HEK293 (cell line): ENCODE data around the gene C1QB.
A peak's percentile ranks its signal among the peaks of the same experiment; 100 is the strongest.

Source experiments
- CTCF ChIA-PET: fragments of 350-600 bp; formaldehyde crosslinking; extraction: SDS; loops from one replicate; lab custom pipeline; 2021; ENCODE audit warnings: antibody characterized with exemption; lab: Yijun Ruan, JAX
- POLR2A ChIA-PET: fragments of 300-600 bp; formaldehyde crosslinking; extraction: SDS; loops from one replicate; lab custom pipeline; 2020; ENCODE audit warnings: antibody characterized with exemption, inconsistent platforms; lab: Yijun Ruan, JAX
- H3K27ac ChIP-seq: fragments of 200-500 bp; sonication (Bioruptor generic); 2 replicates; pipeline ENCODE4 v1.5.1; 2014; ENCODE audit warnings: low read depth, low read length, control low read depth, inconsistent platforms; ENCODE audit errors: extremely low read depth
- H3K36me3 ChIP-seq, 2 experiments: fragments of 200-500 bp in 1 of 2; sonication (Bioruptor generic) in 1 of 2; 1 replicate in 1 of 2; 2 replicates in 1 of 2; pipeline ENCODE4 v1.5.1; 2014 to 2017; ENCODE audit warnings: inconsistent platforms in 2 of 2, low read length in 2 of 2; ENCODE audit not compliant: control insufficient read depth in 2 of 2, insufficient read depth in 1 of 2
- H3K4me1 ChIP-seq: fragments of 200-500 bp; sonication (Bioruptor generic); 2 replicates; pipeline ENCODE4 v1.5.1; 2014; ENCODE audit warnings: mild to moderate bottlenecking, low read length, inconsistent platforms; ENCODE audit not compliant: control insufficient read depth, insufficient read depth
- H3K4me3 ChIP-seq: 2 replicates; pipeline ENCODE4 v1.5.1; 2011; ENCODE audit warnings: low read depth, mild to moderate bottlenecking, control low read depth, low read length, moderate library complexity
- H3K9me3 ChIP-seq: fragments of 200-500 bp; sonication (Bioruptor generic); 2 replicates; pipeline ENCODE4 v1.5.1; 2014; ENCODE audit warnings: low read depth, low read length, inconsistent platforms; ENCODE audit not compliant: control insufficient read depth, insufficient read depth
- BCL11B ChIP-seq: fragments of 450-650 bp; formaldehyde crosslinking; IDR thresholded peaks from 2 replicates; pipeline ENCODE4 v1.5.1; 2016; ENCODE audit warnings: low read depth, missing biosample characterization, missing genetic modification characterization
- BCL6B ChIP-seq: fragments of 450-650 bp; formaldehyde crosslinking; IDR thresholded peaks from 2 replicates; pipeline ENCODE4 v1.5.1; 2017; ENCODE audit warnings: missing biosample characterization, missing genetic modification characterization
- EGR2 ChIP-seq: fragments of 450-650 bp; formaldehyde crosslinking; IDR thresholded peaks from 2 replicates; pipeline ENCODE4 v1.5.1; 2016; ENCODE audit warnings: low read depth, missing biosample characterization, missing genetic modification characterization
- GLI4 ChIP-seq: fragments of 450-650 bp; formaldehyde crosslinking; IDR thresholded peaks from 2 replicates; pipeline ENCODE4 v1.5.1; 2016; ENCODE audit warnings: missing biosample characterization, missing genetic modification characterization
- IKZF3 ChIP-seq: fragments of 450-650 bp; IDR thresholded peaks from 2 replicates; pipeline ENCODE4 v1.5.0; 2018; ENCODE audit warnings: missing biosample characterization, mild to moderate bottlenecking, missing genetic modification characterization, moderate library complexity
- KLF17 ChIP-seq: fragments of 450-650 bp; formaldehyde crosslinking; IDR thresholded peaks from 2 replicates; pipeline ENCODE4 v1.5.1; 2016; ENCODE audit warnings: missing biosample characterization, missing genetic modification characterization
- KLF7 ChIP-seq: fragments of 450-650 bp; formaldehyde crosslinking; IDR thresholded peaks from 2 replicates; pipeline ENCODE4 v1.5.1; 2016; ENCODE audit warnings: missing biosample characterization, missing genetic modification characterization, borderline replicate concordance
- KLF8 ChIP-seq: fragments of 450-650 bp; formaldehyde crosslinking; IDR thresholded peaks from 2 replicates; pipeline ENCODE4 v1.5.1; 2016; ENCODE audit warnings: missing biosample characterization, missing genetic modification characterization
- MYNN ChIP-seq: fragments of 450-650 bp; formaldehyde crosslinking; IDR thresholded peaks from 2 replicates; pipeline ENCODE4 v1.5.1; 2016; ENCODE audit warnings: missing biosample characterization, missing genetic modification characterization, borderline replicate concordance
- PRDM1 ChIP-seq: fragments of 450-650 bp; formaldehyde crosslinking; IDR thresholded peaks from 2 replicates; pipeline ENCODE4; 2016; ENCODE audit warnings: missing biosample characterization, missing genetic modification characterization
- TCF7L2 ChIP-seq: IDR thresholded peaks from 2 replicates; pipeline ENCODE4 v1.6.1; 2011; ENCODE audit warnings: low read depth, mild to moderate bottlenecking, inconsistent platforms, low read length, moderate library complexity, borderline replicate concordance
- ZBTB26 ChIP-seq: fragments of 450-650 bp; formaldehyde crosslinking; optimal IDR thresholded peaks from 2 replicates; pipeline ENCODE3; 2016; ENCODE audit warnings: missing biosample characterization, mild to moderate bottlenecking, missing genetic modification characterization
- ZFHX2 ChIP-seq: fragments of 450-650 bp; formaldehyde crosslinking; conservative IDR thresholded peaks from 2 replicates; pipeline ENCODE4 v1.5.1; 2016; ENCODE audit warnings: missing biosample characterization, missing genetic modification characterization
- ZFP69B ChIP-seq: fragments of 450-650 bp; formaldehyde crosslinking; IDR thresholded peaks from 2 replicates; pipeline ENCODE4 v1.5.1; 2016; ENCODE audit warnings: missing biosample characterization, missing genetic modification characterization
- ZNF140 ChIP-seq: fragments of 450-650 bp; formaldehyde crosslinking; IDR thresholded peaks from 2 replicates; pipeline ENCODE4 v1.5.1; 2016; ENCODE audit warnings: missing biosample characterization, missing genetic modification characterization
- ZNF16 ChIP-seq: fragments of 450-650 bp; formaldehyde crosslinking; IDR thresholded peaks from 2 replicates; pipeline ENCODE4 v1.5.1; 2016; ENCODE audit warnings: low read depth, missing biosample characterization, missing genetic modification characterization
- ZNF221 ChIP-seq: fragments of 450-650 bp; formaldehyde crosslinking; IDR thresholded peaks from 2 replicates; pipeline ENCODE4 v1.5.1; 2017; ENCODE audit warnings: missing biosample characterization, missing genetic modification characterization, borderline replicate concordance
- ZNF354C ChIP-seq: fragments of 450-650 bp; formaldehyde crosslinking; IDR thresholded peaks from 2 replicates; pipeline ENCODE4 v1.5.1; 2016; ENCODE audit warnings: missing biosample characterization, missing genetic modification characterization, low read depth, borderline replicate concordance
- ZNF366 ChIP-seq: fragments of 450-650 bp; formaldehyde crosslinking; conservative IDR thresholded peaks from 2 replicates; pipeline ENCODE4 v1.5.1; 2016; ENCODE audit warnings: missing biosample characterization, missing genetic modification characterization
- ZNF426 ChIP-seq: fragments of 450-650 bp; formaldehyde crosslinking; IDR thresholded peaks from 2 replicates; pipeline ENCODE4 v1.5.1; 2017; ENCODE audit warnings: missing biosample characterization, missing genetic modification characterization, mild to moderate bottlenecking, inconsistent platforms, moderate library complexity
- ZNF433 ChIP-seq: fragments of 450-650 bp; formaldehyde crosslinking; IDR thresholded peaks from 2 replicates; pipeline ENCODE4 v1.5.1; 2016; ENCODE audit warnings: missing biosample characterization, missing genetic modification characterization, low read depth
- ZNF623 ChIP-seq: fragments of 450-650 bp; formaldehyde crosslinking; IDR thresholded peaks from 2 replicates; pipeline ENCODE4 v1.5.1; 2016; ENCODE audit warnings: missing biosample characterization, missing genetic modification characterization
- ZNF664 ChIP-seq: fragments of 450-650 bp; formaldehyde crosslinking; IDR thresholded peaks from 2 replicates; pipeline ENCODE4 v1.5.1; 2016; ENCODE audit warnings: missing biosample characterization, missing genetic modification characterization
- ZNF677 ChIP-seq: fragments of 450-650 bp; IDR thresholded peaks from 2 replicates; pipeline ENCODE4 v1.5.0; 2018; ENCODE audit warnings: missing biosample characterization, mild to moderate bottlenecking, missing genetic modification characterization, moderate library complexity
- ZNF692 ChIP-seq: fragments of 450-650 bp; formaldehyde crosslinking; IDR thresholded peaks from 2 replicates; pipeline ENCODE4 v1.5.1; 2016; ENCODE audit warnings: missing biosample characterization, missing genetic modification characterization
- ZNF701 ChIP-seq: fragments of 450-650 bp; formaldehyde crosslinking; IDR thresholded peaks from 2 replicates; pipeline ENCODE4 v1.5.1; 2016; ENCODE audit warnings: missing biosample characterization, missing genetic modification characterization
- ZNF777 ChIP-seq: fragments of 450-650 bp; formaldehyde crosslinking; IDR thresholded peaks from 2 replicates; pipeline ENCODE4 v1.5.1; 2017; ENCODE audit warnings: missing biosample characterization, missing genetic modification characterization, borderline replicate concordance
- ZNF791 ChIP-seq: fragments of 450-650 bp; formaldehyde crosslinking; IDR thresholded peaks from 2 replicates; pipeline ENCODE4 v1.5.1; 2016; ENCODE audit warnings: missing biosample characterization, missing genetic modification characterization
- ZNF837 ChIP-seq: fragments of 450-650 bp; formaldehyde crosslinking; IDR thresholded peaks from 2 replicates; pipeline ENCODE4 v1.5.1; 2016; ENCODE audit warnings: missing biosample characterization, missing genetic modification characterization
- ZSCAN4 ChIP-seq: fragments of 450-650 bp; formaldehyde crosslinking; IDR thresholded peaks from 2 replicates; pipeline ENCODE4 v1.5.1; 2017; ENCODE audit warnings: missing biosample characterization, missing genetic modification characterization

C1QB gene

GRCh38 chr1:22677931-22678896 is 25.2 kb downstream of the C1QB start:
- CTCF ChIA-PET: interaction anchor here (0.6 kb wide), 2 partner anchors 286 to 761 kb away, joined by 3 to 6 read pairs; no protein-coding TSS in a partner anchor
- no peak overlapping the region for H3K27ac ChIP-seq
- no peaks in the 10 kb centered on the region for H3K36me3 ChIP-seq
- no peaks in the 10 kb centered on the region for H3K9me3 ChIP-seq
- H3K4me3 ChIP-seq: no peak overlapping the region
- POLR2A ChIA-PET: no interaction called here
- no peaks in the 10 kb centered on the region for H3K4me1 ChIP-seq
- TF ChIP-seq BCL11B (tag by site-specific recombination): no peak
- TF ChIP-seq MYNN: no peak
- peak; percentile 99 for TF ChIP-seq EGR2 (tag by site-specific recombination)
- no peak for TF ChIP-seq ZNF140
- TF ChIP-seq ZFP69B (tag by site-specific recombination): no peak
- TF ChIP-seq ZNF433 (tag by site-specific recombination): no peak
- no peak for TF ChIP-seq KLF17 (tag by site-specific recombination)
- no peak for TF ChIP-seq ZNF426 (tag by site-specific recombination)
- TF ChIP-seq ZBTB26 (tag by site-specific recombination): peak; percentile 13
- no peak for TF ChIP-seq ZNF664
- TF ChIP-seq ZNF777: no peak
- TF ChIP-seq ZNF837 (tag by site-specific recombination): no peak
- TF ChIP-seq ZNF16 (tag by site-specific recombination): no peak
- TF ChIP-seq ZNF623 (tag by site-specific recombination): no peak
- TF ChIP-seq ZNF221 (tag by site-specific recombination): no peak
- no peak for TF ChIP-seq KLF7 (tag by site-specific recombination)
- TF ChIP-seq ZNF366 (tag by site-specific recombination): no peak
- no peak for TF ChIP-seq KLF8
- no peak for TF ChIP-seq TCF7L2
- TF ChIP-seq IKZF3 (tag by site-specific recombination): no peak
- peak; percentile 95 for TF ChIP-seq ZSCAN4 (tag by site-specific recombination)
- no peak for TF ChIP-seq ZNF692 (tag by site-specific recombination)
- no peak for TF ChIP-seq PRDM1 (tag by site-specific recombination)
- no peak for TF ChIP-seq GLI4 (tag by site-specific recombination)
- peak; percentile 99 for TF ChIP-seq ZFHX2 (tag by site-specific recombination)
- no peak for TF ChIP-seq ZNF677 (tag by site-specific recombination)
- no peak for TF ChIP-seq ZNF791 (tag by site-specific recombination)
- 0 out of 2 replicates have a peak, but pooled peaks have one; percentile 13 for TF ChIP-seq ZNF701 (tag by site-specific recombination)
- TF ChIP-seq BCL6B (tag by site-specific recombination): no peak
- TF ChIP-seq ZNF354C (tag by site-specific recombination): peak; percentile 7; the same call in 1 of the 2 replicates
